Retinal pigment epithelial cell (primary cell): Measurements from ENCODE around the gene ZCCHC7.
"Not testable (repeated sequence)": the region's sequence is repeated elsewhere in the genome, so short reads cannot be mapped to it uniquely, and the experiment has no call there.

Source experiments
- DNase-seq: peaks from one replicate; pipeline ENCODE4 v3.0.0-alpha.2; 2010; ENCODE audit warnings: low read depth
- H3K4me3 ChIP-seq: 2 replicates; pipeline ENCODE4 v1.5.1; 2011; ENCODE audit warnings: mild to moderate bottlenecking, low read length, control low read depth, moderate library complexity
- CTCF ChIP-seq: conservative IDR thresholded peaks from 2 replicates; pipeline ENCODE4 v1.5.1; 2011; ENCODE audit warnings: low read depth, low read length, control low read depth, inconsistent platforms

ZCCHC7 gene

GRCh38 chr9:37179576-37179975 is 59.2 kb downstream of the ZCCHC7 start:
- H3K4me3 ChIP-seq: no peak overlapping the region
- TF ChIP-seq CTCF: no peak
- DNase-seq: no peak

- TF ChIP-seq CTCF: no peak
- no peak overlapping the region for H3K4me3 ChIP-seq
- no peak for DNase-seq
Observed at GRCh38 chr9:37180138-37180537, 59.8 kb downstream of the ZCCHC7 start.

- DNase-seq: no peak
- no peak for TF ChIP-seq CTCF
- H3K4me3 ChIP-seq: no peak overlapping the region
Observed at GRCh38 chr9:37182718-37183117, 62.3 kb downstream of the ZCCHC7 start.

GRCh38 chr9:37184905-37185867 is 64.8 kb downstream of the ZCCHC7 start:
- TF ChIP-seq CTCF: no peak
- no peak overlapping the region for H3K4me3 ChIP-seq
- no peak for DNase-seq

- no peak for TF ChIP-seq CTCF
- H3K4me3 ChIP-seq: no peak overlapping the region
- no peak for DNase-seq
Observed at GRCh38 chr9:37187292-37187691, 66.9 kb downstream of the ZCCHC7 start.

GRCh38 chr9:37187713-37188439 is 67.5 kb downstream of the ZCCHC7 start:
- H3K4me3 ChIP-seq: no peak overlapping the region
- DNase-seq: no peak
- TF ChIP-seq CTCF: no peak

GRCh38 chr9:37190739-37191138 is 70.4 kb downstream of the ZCCHC7 start:
- not testable (repeated sequence) for H3K4me3 ChIP-seq, DNase-seq
